ENCODE data around the gene MYO18A.

Gene MYO18A

GRCh38 chr17:29195465-29196081, 15.4 kb upstream of the MYO18A start:
- DNase-seq (ENCODE audit: low read depth, low spot score) = no peak
- Histone ChIP-seq H3K4me3 (ENCODE audit: low read length) (no peak overlapping the region), H3K4me1 (ENCODE audit: control insufficient read depth, insufficient read depth, low read length) (no peaks in the 10 kb centered on the region), H3K9me3 (ENCODE audit: control insufficient read depth, insufficient read depth, low read length) (no peaks in the 10 kb centered on the region), H3K36me3 (ENCODE audit: control insufficient read depth, insufficient read depth, low read length) (no peaks in the 10 kb centered on the region), H3K27ac (ENCODE audit: low read length) (no peak overlapping the region), H3K27me3 (ENCODE audit: control insufficient read depth, insufficient read depth, low read length) (no peaks in the 10 kb centered on the region)
- WGBS (ENCODE audit: insufficient coverage, insufficient read length) = no CpG with 5 or more reads among the region's 10 CpGs

DNA sequence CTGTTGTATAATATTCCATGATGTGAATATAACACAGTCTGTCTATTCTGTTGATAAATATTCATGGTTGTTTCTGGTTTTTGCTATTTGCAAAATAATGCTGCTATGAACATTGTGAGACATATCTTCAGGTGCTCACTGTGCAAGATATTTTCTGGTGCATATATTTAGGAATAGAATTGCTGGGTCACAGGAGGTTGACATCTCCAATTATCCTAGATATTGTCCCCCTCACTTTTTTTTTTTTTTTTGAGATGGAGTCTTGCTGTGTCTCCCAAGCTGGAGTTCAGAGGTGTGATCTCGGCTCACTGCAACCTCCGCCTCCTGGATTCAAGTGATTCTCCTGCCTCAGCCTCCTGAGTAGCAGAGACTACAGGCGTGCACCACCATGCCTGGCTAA, 14.5 kb upstream of the MYO18A start:
- H3K4me1 ChIP-seq (ENCODE audit: control insufficient read depth, insufficient read depth, low read length) = no peaks in the 10 kb centered on the region
- H3K27me3 ChIP-seq (ENCODE audit: control insufficient read depth, insufficient read depth, low read length) = no peaks in the 10 kb centered on the region
- H3K4me3 ChIP-seq (ENCODE audit: low read length) = no peak overlapping the region
- WGBS (ENCODE audit: insufficient coverage, insufficient read length) = no CpG with 5 or more reads among the region's 3 CpGs
- no peak overlapping the region for H3K27ac ChIP-seq (ENCODE audit: low read length)
- no peaks in the 10 kb centered on the region for H3K9me3 ChIP-seq (ENCODE audit: control insufficient read depth, insufficient read depth, low read length)
- no peaks in the 10 kb centered on the region for H3K36me3 ChIP-seq (ENCODE audit: control insufficient read depth, insufficient read depth, low read length)
- no peak for DNase-seq (ENCODE audit: low read depth, low spot score)

- Histone ChIP-seq H3K27me3 (ENCODE audit: control insufficient read depth, insufficient read depth, low read length) (no peaks in the 10 kb centered on the region), H3K36me3 (ENCODE audit: control insufficient read depth, insufficient read depth, low read length) (no peaks in the 10 kb centered on the region), H3K9me3 (ENCODE audit: control insufficient read depth, insufficient read depth, low read length) (no peaks in the 10 kb centered on the region), H3K27ac (ENCODE audit: low read length) (no peak overlapping the region), H3K4me1 (ENCODE audit: control insufficient read depth, insufficient read depth, low read length) (no peaks in the 10 kb centered on the region), H3K4me3 (ENCODE audit: low read length) (no peak overlapping the region)
- no CpG with 5 or more reads among the region's 2 CpGs for WGBS (ENCODE audit: insufficient coverage, insufficient read length)
- DNase-seq (ENCODE audit: low read depth, low spot score) = no peak
These were observed 12.9 kb upstream of the MYO18A start for GRCh38 chr17:29193146-29193545.

- Histone ChIP-seq H3K4me1 (ENCODE audit: control insufficient read depth, insufficient read depth, low read length) (no peaks in the 10 kb centered on the region), H3K27me3 (ENCODE audit: control insufficient read depth, insufficient read depth, low read length) (no peaks in the 10 kb centered on the region), H3K9me3 (ENCODE audit: control insufficient read depth, insufficient read depth, low read length) (no peaks in the 10 kb centered on the region), H3K4me3 (ENCODE audit: low read length) (no peak overlapping the region), H3K36me3 (ENCODE audit: control insufficient read depth, insufficient read depth, low read length) (no peaks in the 10 kb centered on the region), H3K27ac (ENCODE audit: low read length) (no peak overlapping the region)
- no peak for DNase-seq (ENCODE audit: low read depth, low spot score)
- no CpG with 5 or more reads among the region's 4 CpGs for WGBS (ENCODE audit: insufficient coverage, insufficient read length)
These were observed 10.5 kb upstream of the MYO18A start for GRCh38 chr17:29190592-29191207.

DNA sequence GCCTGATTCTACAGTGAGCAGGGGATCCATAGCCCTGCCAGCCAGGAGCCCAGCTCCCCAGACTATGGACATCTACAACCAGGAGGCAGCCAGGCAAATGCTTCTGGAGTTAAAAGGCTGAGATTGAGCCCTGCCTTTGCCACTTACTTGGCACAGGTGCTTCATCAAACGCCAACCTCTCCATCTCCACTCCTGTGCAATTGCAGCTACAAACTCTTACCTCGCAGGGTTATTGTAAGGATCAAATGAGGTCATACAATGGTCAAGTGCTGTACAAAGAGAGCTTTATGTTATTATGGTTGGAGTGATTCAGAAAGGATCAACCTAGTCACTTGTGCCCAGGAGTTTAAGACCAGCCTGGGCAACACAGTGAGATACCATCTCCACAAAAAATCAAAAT, 9.8 kb upstream of the MYO18A start:
- Histone ChIP-seq H3K4me3 (ENCODE audit: low read length) (no peak overlapping the region), H3K4me1 (ENCODE audit: control insufficient read depth, insufficient read depth, low read length) (no peaks in the 10 kb centered on the region), H3K9me3 (ENCODE audit: control insufficient read depth, insufficient read depth, low read length) (no peaks in the 10 kb centered on the region), H3K27ac (ENCODE audit: low read length) (no peak overlapping the region), H3K27me3 (ENCODE audit: control insufficient read depth, insufficient read depth, low read length) (no peaks in the 10 kb centered on the region), H3K36me3 (ENCODE audit: control insufficient read depth, insufficient read depth, low read length) (no peaks in the 10 kb centered on the region)
- no CpG with 5 or more reads among the region's 2 CpGs for WGBS (ENCODE audit: insufficient coverage, insufficient read length)
- no peak for DNase-seq (ENCODE audit: low read depth, low spot score)

GRCh38 chr17:29189355-29189754, 9.2 kb upstream of the MYO18A start:
- H3K27ac ChIP-seq (ENCODE audit: low read length) = no peak overlapping the region
- no peaks in the 10 kb centered on the region for H3K27me3 ChIP-seq (ENCODE audit: control insufficient read depth, insufficient read depth, low read length)
- H3K36me3 ChIP-seq (ENCODE audit: control insufficient read depth, insufficient read depth, low read length) = no peaks in the 10 kb centered on the region
- H3K4me3 ChIP-seq (ENCODE audit: low read length) = no peak overlapping the region
- WGBS (ENCODE audit: insufficient coverage, insufficient read length) = no CpG with 5 or more reads among the region's 2 CpGs
- no peaks in the 10 kb centered on the region for H3K4me1 ChIP-seq (ENCODE audit: control insufficient read depth, insufficient read depth, low read length)
- no peak for DNase-seq (ENCODE audit: low read depth, low spot score)
- H3K9me3 ChIP-seq (ENCODE audit: control insufficient read depth, insufficient read depth, low read length) = no peaks in the 10 kb centered on the region

DNA sequence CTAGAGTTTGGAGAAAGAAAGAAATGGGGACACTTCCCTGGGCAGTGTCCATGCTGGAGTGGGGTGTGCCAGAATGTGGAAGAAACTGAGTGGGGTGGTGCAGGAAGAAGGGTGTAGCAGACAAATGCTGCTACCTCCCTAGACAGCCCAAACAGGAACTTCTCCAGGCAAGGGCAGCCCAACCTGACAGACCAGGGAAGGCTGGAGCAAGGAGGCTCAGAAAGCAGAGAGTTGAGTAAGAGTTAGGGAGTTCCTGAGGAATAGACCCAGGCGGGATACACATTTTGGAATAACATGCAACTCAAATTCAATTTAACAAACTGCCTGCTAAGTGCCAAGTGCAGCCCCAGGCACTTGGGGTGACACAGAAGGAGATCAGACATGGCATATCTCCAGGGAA, 1.0 kb upstream of the MYO18A start:
- H3K27me3 ChIP-seq (ENCODE audit: control insufficient read depth, insufficient read depth, low read length) = peaks cover 2% of the 10 kb centered on the region; the same call in 1 of the 2 replicates
- H3K4me3 ChIP-seq (ENCODE audit: low read length) = no peak overlapping the region
- no CpG with 5 or more reads among the region's 1 CpG for WGBS (ENCODE audit: insufficient coverage, insufficient read length)
- no peaks in the 10 kb centered on the region for H3K9me3 ChIP-seq (ENCODE audit: control insufficient read depth, insufficient read depth, low read length)
- no peak overlapping the region for H3K27ac ChIP-seq (ENCODE audit: low read length)
- H3K36me3 ChIP-seq (ENCODE audit: control insufficient read depth, insufficient read depth, low read length) = no peaks in the 10 kb centered on the region
- DNase-seq (ENCODE audit: low read depth, low spot score) = no peak
- peaks cover 11% of the 10 kb centered on the region for H3K4me1 ChIP-seq (ENCODE audit: control insufficient read depth, insufficient read depth, low read length)

DNA sequence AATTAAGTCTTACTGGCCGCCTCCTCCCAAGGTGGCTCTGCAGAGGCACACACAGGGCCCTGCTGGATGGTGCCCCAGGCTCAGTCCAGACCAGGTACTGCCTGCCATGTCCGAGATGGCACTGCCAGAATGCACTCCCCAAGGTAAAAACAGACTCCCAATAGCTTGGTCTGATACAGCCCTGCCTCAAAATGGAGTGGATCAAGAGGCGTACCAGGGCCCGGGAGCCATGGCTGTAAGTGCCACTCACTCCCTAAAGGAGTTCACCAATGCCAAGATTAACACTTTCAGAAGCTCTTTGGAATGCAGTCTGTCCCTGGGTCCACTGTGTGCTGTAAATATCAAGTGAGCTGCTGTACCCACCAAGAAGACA, 576 bp upstream of the MYO18A start:
- H3K36me3 ChIP-seq (ENCODE audit: control insufficient read depth, insufficient read depth, low read length) = no peaks in the 10 kb centered on the region
- H3K27ac ChIP-seq (ENCODE audit: low read length) = no peak overlapping the region
- H3K4me3 ChIP-seq (ENCODE audit: low read length) = no peak overlapping the region; the same call in 1 of the 2 replicates
- no peaks in the 10 kb centered on the region for H3K9me3 ChIP-seq (ENCODE audit: control insufficient read depth, insufficient read depth, low read length)
- H3K27me3 ChIP-seq (ENCODE audit: control insufficient read depth, insufficient read depth, low read length) = peaks cover 2% of the 10 kb centered on the region; the same call in 1 of the 2 replicates
- DNase-seq (ENCODE audit: low read depth, low spot score) = no peak
- no CpG with 5 or more reads among the region's 4 CpGs for WGBS (ENCODE audit: insufficient coverage, insufficient read length)
- H3K4me1 ChIP-seq (ENCODE audit: control insufficient read depth, insufficient read depth, low read length) = peaks cover 11% of the 10 kb centered on the region

DNA sequence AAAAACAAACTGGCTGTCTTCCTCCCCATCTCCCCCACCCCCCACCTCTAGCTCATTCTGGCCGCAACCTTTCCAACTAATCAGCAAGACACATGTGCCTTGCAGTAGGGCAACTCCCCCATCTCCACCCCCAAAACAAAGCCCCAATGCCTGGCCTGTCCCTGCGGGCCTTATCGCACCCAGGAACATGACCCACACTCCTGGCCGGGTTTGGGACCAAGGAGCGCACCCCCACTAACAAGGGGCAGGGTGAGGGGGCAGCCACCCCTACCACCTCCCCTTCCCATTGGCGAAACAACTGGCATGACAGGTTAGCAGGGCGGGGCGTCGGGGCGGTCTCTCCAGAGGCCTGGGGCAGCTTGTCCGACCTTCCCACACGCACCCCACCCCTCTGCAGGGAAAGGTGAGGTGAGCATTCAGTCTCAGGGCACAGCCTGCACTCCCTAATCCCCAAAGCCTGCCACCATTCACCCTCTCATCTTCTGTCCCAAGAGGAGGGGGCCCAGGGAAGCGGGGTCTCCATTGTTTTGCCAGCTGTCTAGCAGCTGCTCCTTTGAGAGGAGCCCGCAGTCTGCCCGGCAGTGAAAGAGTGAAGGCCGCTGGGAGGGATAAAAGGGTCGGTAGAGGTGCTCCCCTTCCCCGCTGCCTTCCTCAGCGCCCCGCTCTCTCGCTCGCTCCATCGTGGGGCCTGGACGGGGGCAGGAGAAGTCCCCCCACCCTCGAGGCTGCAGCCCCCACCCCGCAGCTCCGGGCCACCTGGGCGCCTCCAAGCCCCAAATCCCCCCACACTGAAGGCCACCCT, 765 bp downstream of the MYO18A start:
- peak; percentile 78 for DNase-seq (ENCODE audit: low read depth, low spot score)
- Histone ChIP-seq H3K27ac (ENCODE audit: low read length) (no peak overlapping the region), H3K36me3 (ENCODE audit: control insufficient read depth, insufficient read depth, low read length) (no peaks in the 10 kb centered on the region), H3K27me3 (ENCODE audit: control insufficient read depth, insufficient read depth, low read length) (peaks cover 2% of the 10 kb centered on the region; the same call in 1 of the 2 replicates), H3K4me1 (ENCODE audit: control insufficient read depth, insufficient read depth, low read length) (peaks cover 11% of the 10 kb centered on the region), H3K4me3 (ENCODE audit: low read length) (peak overlapping the region; percentile 79; the same call in 1 of the 2 replicates), H3K9me3 (ENCODE audit: control insufficient read depth, insufficient read depth, low read length) (no peaks in the 10 kb centered on the region)
- WGBS (ENCODE audit: insufficient coverage, insufficient read length) = no CpG with 5 or more reads among the region's 28 CpGs

DNA sequence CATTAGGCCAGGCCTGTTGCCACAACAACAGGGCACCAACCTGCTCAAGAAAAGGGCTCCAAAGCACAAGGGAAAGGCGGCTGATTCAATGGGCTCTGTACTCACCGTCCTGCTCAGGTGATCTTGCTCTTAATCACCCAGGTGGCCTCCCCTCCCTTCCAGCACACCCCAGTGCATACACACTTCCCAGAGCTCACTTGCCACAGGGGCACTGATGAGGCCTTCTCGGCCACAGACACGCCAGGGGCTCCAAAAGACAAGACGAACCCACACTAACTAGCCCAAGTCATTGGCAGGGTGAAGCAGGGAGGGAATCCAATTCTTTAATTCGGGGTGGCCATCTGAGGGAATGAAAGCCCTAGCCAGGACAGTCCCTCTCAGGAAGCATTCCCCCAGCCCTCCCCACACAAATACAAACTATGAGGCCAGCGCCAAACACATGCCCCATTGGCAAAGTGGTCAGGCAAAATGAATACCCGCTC, 1.4 kb downstream of the MYO18A start:
- Histone ChIP-seq H3K4me1 (ENCODE audit: control insufficient read depth, insufficient read depth, low read length) (peaks cover 11% of the 10 kb centered on the region), H3K36me3 (ENCODE audit: control insufficient read depth, insufficient read depth, low read length) (no peaks in the 10 kb centered on the region), H3K9me3 (ENCODE audit: control insufficient read depth, insufficient read depth, low read length) (no peaks in the 10 kb centered on the region), H3K4me3 (ENCODE audit: low read length) (peak overlapping the region; percentile 79; the same call in 1 of the 2 replicates), H3K27ac (ENCODE audit: low read length) (no peak overlapping the region), H3K27me3 (ENCODE audit: control insufficient read depth, insufficient read depth, low read length) (peaks cover 2% of the 10 kb centered on the region; the same call in 1 of the 2 replicates)
- WGBS (ENCODE audit: insufficient coverage, insufficient read length) = no CpG with 5 or more reads among the region's 8 CpGs
- no peak for DNase-seq (ENCODE audit: low read depth, low spot score)
